A549 (cell line): Measurements from ENCODE around the gene ACVR1B. TPM values are rescaled to one million over a fixed set of nuclear protein-coding genes. Genes with fewer than 3 reads are reported as not detected.

ENCODE experiments used
- ATAC-seq, 2 experiments: fragments of 200-7000 bp in 1 of 2; fragments of >200 bp in 1 of 2; cut with Nextera tagmentation in 1 of 2; cut with Tn5 transposase in 1 of 2; 3 replicates each; pipeline versions ENCODE4 v1.8.0 to v1.9.1; 2018 to 2020; ENCODE audit warnings: mild to moderate bottlenecking in 1 of 2, moderate library complexity in 1 of 2
- CTCF ChIA-PET: fragments of 300-600 bp; sonication (Branson Sonifier 250); formaldehyde crosslinking; extraction: SDS; loops from one replicate; lab custom pipeline; 2021; ENCODE audit warnings: antibody characterized with exemption, inconsistent platforms; lab: Yijun Ruan, JAX
- POLR2A ChIA-PET: fragments of 350-600 bp; formaldehyde crosslinking; extraction: SDS; loops from one replicate; lab custom pipeline; 2021; ENCODE audit warnings: antibody characterized with exemption, inconsistent platforms; lab: Yijun Ruan, JAX
- DNase-seq, 2 experiments: peaks; one replicate each; pipeline versions ENCODE4 v3.0.0 to v3.0.0-alpha.2; 2011 to 2016; ENCODE audit warnings: low read depth in 1 of 2, low spot score in 1 of 2
- FAIRE-seq: peaks from 2 replicates; lab custom pipeline; 2011; peaks lifted over from hg19 to GRCh38; lab: Jason Lieb, UNC
- H3K27ac ChIP-seq, 2 experiments: fragments of >200 bp; sonication (Bioruptor Twin); formaldehyde crosslinking; 3 replicates each; pipeline ENCODE4 v1.5.1; 2016 to 2017
- H3K4me1 ChIP-seq: fragments of >200 bp; sonication (Bioruptor Twin); formaldehyde crosslinking; 3 replicates; pipeline ENCODE4 v1.6.1; 2016
- H3K4me2 ChIP-seq: fragments of >200 bp; sonication (Bioruptor Twin); formaldehyde crosslinking; 3 replicates; pipeline ENCODE4 v1.6.1; 2016
- H3K4me3 ChIP-seq: fragments of >200 bp; sonication (Bioruptor Twin); formaldehyde crosslinking; 3 replicates; pipeline ENCODE4 v1.5.1; 2016
- H3K9me3 ChIP-seq: fragments of >200 bp; sonication (Bioruptor Twin); formaldehyde crosslinking; 3 replicates; pipeline ENCODE4 v1.6.1; 2016
- BHLHE40 ChIP-seq: IDR thresholded peaks from 2 replicates; pipeline ENCODE4 v1.6.1; 2012; ENCODE audit warnings: low read depth, low read length, inconsistent platforms
- EHF ChIP-seq: fragments of 250-450 bp; sonication (Bioruptor Pico); IDR thresholded peaks from 2 replicates; pipeline ENCODE4 v1.5.0; 2020; ENCODE audit warnings: mild to moderate bottlenecking
- EHMT2 ChIP-seq: fragments of 200-600 bp; sonication (generic); IDR thresholded peaks from 2 replicates; pipeline ENCODE4 v1.6.1; 2016; ENCODE audit warnings: antibody characterized with exemption, low read depth, mild to moderate bottlenecking, moderate library complexity
- EP300 ChIP-seq, 2 experiments: fragments of >200 bp; sonication (Bioruptor Twin); formaldehyde crosslinking; IDR thresholded peaks; 2 replicates in 1 of 2; 3 replicates in 1 of 2; pipeline ENCODE4 v1.6.1; 2016 to 2017
- ESRRA ChIP-seq: fragments of 150-350 bp; IDR thresholded peaks from 2 replicates; pipeline ENCODE4 v1.6.1; 2014; ENCODE audit warnings: mild to moderate bottlenecking, low read length, borderline replicate concordance
- FOSL2 ChIP-seq, 2 experiments: fragments of 450-650 bp in 1 of 2; fragments of >200 bp in 1 of 2; sonication (Bioruptor Twin) in 1 of 2; formaldehyde crosslinking; IDR thresholded peaks; 2 replicates each; pipeline versions ENCODE4 v1.5.0 to v1.6.1; 2016 to 2020; ENCODE audit warnings: mild to moderate bottlenecking in 1 of 2, moderate library complexity in 1 of 2
- HOXB13 ChIP-seq: fragments of 250-450 bp; sonication (Bioruptor Pico); IDR thresholded peaks from 2 replicates; pipeline ENCODE4 v1.5.0; 2020; ENCODE audit warnings: low read depth, mild to moderate bottlenecking, moderate library complexity
- HOXB5 ChIP-seq: fragments of 250-450 bp; sonication (Bioruptor Pico); IDR thresholded peaks from 2 replicates; pipeline ENCODE4 v1.5.0; 2020; ENCODE audit warnings: mild to moderate bottlenecking, moderate library complexity
- KDM1A ChIP-seq: fragments of 200-600 bp; sonication (generic); IDR thresholded peaks from 2 replicates; pipeline ENCODE4 v1.6.1; 2016; ENCODE audit warnings: low read depth, mild to moderate bottlenecking
- MYC ChIP-seq: IDR thresholded peaks from 2 replicates; pipeline ENCODE4 v1.6.1; 2012; ENCODE audit warnings: mild to moderate bottlenecking, inconsistent platforms, low read length, improper control_type of control experiment, borderline replicate concordance
- NFE2L2 ChIP-seq: fragments of 150-350 bp; conservative IDR thresholded peaks from 2 replicates; pipeline ENCODE4 v1.6.1; 2014; ENCODE audit warnings: low read length
- NR3C1 ChIP-seq: fragments of >200 bp; sonication (Bioruptor Twin); formaldehyde crosslinking; IDR thresholded peaks from 3 replicates; pipeline ENCODE4 v1.6.1; 2017
- RARB ChIP-seq: fragments of 250-450 bp; sonication (Bioruptor Pico); IDR thresholded peaks from 2 replicates; pipeline ENCODE4 v1.8.0; 2021; ENCODE audit warnings: mild to moderate bottlenecking, moderate library complexity
- RCOR1 ChIP-seq: fragments of 150-350 bp; IDR thresholded peaks from 2 replicates; pipeline ENCODE4 v1.6.1; 2014; ENCODE audit warnings: antibody characterized with exemption, low read length, low read depth
- ZC3H11A ChIP-seq: fragments of 450-650 bp; IDR thresholded peaks from 2 replicates; pipeline ENCODE4 v1.6.1; 2014; ENCODE audit warnings: antibody characterized with exemption, mild to moderate bottlenecking
- WGBS: methylation state at CpG from one replicate; pipeline ENCODE4 v1.1.6; 2017; ENCODE audit errors: missing lambda C conversion rate; 5-methylcytosine and 5-hydroxymethylcytosine counted together
- polyA plus RNA-seq, 4 experiments: library from polyadenylated mRNA; depleted of rRNA in 3 of 4; stranded (reverse); fragments of >200 nt; fragmentation: RNase III in 1 of 4; extraction: RNeasy Plus Mini Kit Qiagen cat#74134 plus additional on column Dnase treatment in 1 of 4; gene quantifications; 2 replicates in 3 of 4; 3 replicates in 1 of 4; pipeline ENCODE4 v1.2.3, GENCODE V29; 2011 to 2017
- TF ChIP-seq, protein P1 (sequence below): fragments of 250-450 bp; sonication (Bioruptor Pico); IDR thresholded peaks from 2 replicates; pipeline ENCODE4 v1.5.0; 2021; ENCODE audit warnings: mild to moderate bottlenecking, moderate library complexity, borderline replicate concordance
- TF ChIP-seq, protein P2 (sequence below): fragments of 200-600 bp; sonication (generic); IDR thresholded peaks from 2 replicates; pipeline ENCODE4 v1.6.1; 2016; ENCODE audit warnings: antibody characterized with exemption, mild to moderate bottlenecking, moderate library complexity
- TF ChIP-seq, protein P3 (sequence below): fragments of >200 bp; sonication (Bioruptor Twin); formaldehyde crosslinking; IDR thresholded peaks from 3 replicates; pipeline ENCODE4 v1.6.1; 2016
- TF ChIP-seq, protein P4 (sequence below): fragments of >200 bp; sonication (Bioruptor Twin); formaldehyde crosslinking; IDR thresholded peaks from 3 replicates; pipeline ENCODE4 v1.5.1; 2016

The ACVR1B gene
- polyA plus RNA-seq, 2 of the 4 experiments (the other 2 are of a cell fraction) = 15.2 to 18.4 TPM

DNA sequence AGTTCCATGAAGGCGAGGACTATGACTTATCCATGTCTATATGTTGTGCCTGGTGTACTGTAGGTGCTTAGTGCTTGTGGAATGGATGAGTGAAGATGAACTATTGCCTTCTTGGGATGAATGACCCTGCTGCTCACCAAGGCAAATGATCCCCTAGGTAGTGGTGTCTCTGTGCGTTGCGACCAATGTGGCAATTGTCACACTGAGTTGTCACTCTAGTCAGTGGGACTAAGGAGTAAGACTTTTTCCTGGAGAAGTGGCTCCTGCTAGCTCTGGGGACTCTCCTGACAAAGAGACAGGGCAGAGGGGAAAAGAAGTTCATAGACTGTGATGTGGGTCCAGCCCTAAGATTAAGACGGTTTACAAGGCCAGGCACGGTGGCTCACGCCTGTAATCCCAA lies 3.4 kb upstream of the ACVR1B start:
- peaks cover 8% of the 10 kb centered on the region; the same call in 2 of the 3 replicates for H3K4me1 ChIP-seq
- ChIA-PET CTCF (interaction anchor here (0.8 to 3.1 kb wide), 5 partner anchors 33 to 174 kb away, joined by 3 to 9 read pairs (median 4); no protein-coding TSS in a partner anchor), POLR2A (no interaction called here)
- TF ChIP-seq, protein P1, sequence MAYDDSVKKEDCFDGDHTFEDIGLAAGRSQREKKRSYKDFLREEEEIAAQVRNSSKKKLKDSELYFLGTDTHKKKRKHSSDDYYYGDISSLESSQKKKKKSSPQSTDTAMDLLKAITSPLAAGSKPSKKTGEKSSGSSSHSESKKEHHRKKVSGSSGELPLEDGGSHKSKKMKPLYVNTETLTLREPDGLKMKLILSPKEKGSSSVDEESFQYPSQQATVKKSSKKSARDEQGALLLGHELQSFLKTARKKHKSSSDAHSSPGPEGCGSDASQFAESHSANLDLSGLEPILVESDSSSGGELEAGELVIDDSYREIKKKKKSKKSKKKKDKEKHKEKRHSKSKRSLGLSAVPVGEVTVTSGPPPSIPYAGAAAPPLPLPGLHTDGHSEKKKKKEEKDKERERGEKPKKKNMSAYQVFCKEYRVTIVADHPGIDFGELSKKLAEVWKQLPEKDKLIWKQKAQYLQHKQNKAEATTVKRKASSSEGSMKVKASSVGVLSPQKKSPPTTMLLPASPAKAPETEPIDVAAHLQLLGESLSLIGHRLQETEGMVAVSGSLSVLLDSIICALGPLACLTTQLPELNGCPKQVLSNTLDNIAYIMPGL (CRISPR knock-in tag) = no peak
- TF ChIP-seq ESRRA (no peak), FOSL2 (IDR thresholded peaks at IDR 0.05) (no peak), FOSL2 (CRISPR knock-in tag; IDR thresholded peaks at IDR 0.05) (no peak), EP300 (IDR thresholded peaks at IDR 0.05) (no peak), MYC (no peak), RCOR1 (no peak), KDM1A (no peak), NR3C1 (no peak), EHMT2 (no peak), HOXB13 (CRISPR knock-in tag) (no peak), EHF (CRISPR knock-in tag) (no peak)
- TF ChIP-seq, protein P2, sequence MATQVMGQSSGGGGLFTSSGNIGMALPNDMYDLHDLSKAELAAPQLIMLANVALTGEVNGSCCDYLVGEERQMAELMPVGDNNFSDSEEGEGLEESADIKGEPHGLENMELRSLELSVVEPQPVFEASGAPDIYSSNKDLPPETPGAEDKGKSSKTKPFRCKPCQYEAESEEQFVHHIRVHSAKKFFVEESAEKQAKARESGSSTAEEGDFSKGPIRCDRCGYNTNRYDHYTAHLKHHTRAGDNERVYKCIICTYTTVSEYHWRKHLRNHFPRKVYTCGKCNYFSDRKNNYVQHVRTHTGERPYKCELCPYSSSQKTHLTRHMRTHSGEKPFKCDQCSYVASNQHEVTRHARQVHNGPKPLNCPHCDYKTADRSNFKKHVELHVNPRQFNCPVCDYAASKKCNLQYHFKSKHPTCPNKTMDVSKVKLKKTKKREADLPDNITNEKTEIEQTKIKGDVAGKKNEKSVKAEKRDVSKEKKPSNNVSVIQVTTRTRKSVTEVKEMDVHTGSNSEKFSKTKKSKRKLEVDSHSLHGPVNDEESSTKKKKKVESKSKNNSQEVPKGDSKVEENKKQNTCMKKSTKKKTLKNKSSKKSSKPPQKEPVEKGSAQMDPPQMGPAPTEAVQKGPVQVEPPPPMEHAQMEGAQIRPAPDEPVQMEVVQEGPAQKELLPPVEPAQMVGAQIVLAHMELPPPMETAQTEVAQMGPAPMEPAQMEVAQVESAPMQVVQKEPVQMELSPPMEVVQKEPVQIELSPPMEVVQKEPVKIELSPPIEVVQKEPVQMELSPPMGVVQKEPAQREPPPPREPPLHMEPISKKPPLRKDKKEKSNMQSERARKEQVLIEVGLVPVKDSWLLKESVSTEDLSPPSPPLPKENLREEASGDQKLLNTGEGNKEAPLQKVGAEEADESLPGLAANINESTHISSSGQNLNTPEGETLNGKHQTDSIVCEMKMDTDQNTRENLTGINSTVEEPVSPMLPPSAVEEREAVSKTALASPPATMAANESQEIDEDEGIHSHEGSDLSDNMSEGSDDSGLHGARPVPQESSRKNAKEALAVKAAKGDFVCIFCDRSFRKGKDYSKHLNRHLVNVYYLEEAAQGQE = no peak
- H3K27ac ChIP-seq = no peak overlapping the region
- no peak overlapping the region for H3K4me2 ChIP-seq
- DNase-seq (no peak), FAIRE-seq (no peak), ATAC-seq (no peak)
- WGBS = 78% methylated on average over 6 of the region's 6 CpGs
- H3K4me3 ChIP-seq = no peak overlapping the region
- peaks cover 15% of the 10 kb centered on the region for H3K9me3 ChIP-seq

DNA sequence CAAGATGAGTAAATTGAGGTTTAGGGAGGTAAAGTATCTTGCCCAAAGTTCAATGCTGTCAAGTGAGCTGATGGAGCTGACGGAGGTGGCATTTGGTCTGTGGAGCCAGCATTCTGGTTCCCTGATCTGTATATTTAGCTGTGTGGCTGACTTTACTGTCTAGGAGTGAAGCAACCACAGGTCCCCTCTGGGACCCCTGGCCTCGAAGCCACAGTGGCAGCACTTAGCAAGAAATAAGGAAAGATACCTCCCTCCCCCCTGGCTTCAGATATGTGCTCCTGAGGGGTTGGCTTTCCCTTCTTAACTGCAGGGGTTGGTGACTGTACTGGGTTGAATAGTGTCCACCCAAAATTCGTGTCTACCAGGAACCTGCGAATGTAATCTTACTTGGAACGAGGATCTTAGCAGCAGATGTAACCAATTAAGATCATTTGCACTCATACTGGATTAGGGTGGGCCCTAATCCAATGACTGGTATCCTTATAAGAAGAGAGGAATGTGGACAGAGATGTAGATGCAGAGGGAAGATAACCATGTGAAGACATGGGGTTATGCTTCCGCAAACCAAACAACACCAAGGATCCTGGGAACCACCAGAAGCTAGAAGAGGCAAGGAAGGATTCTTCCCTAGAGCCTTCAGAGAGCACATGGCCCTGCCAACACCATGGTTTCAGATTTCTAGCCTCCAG lies 2.0 kb upstream of the ACVR1B start:
- WGBS = 40% methylated on average over 6 of the region's 6 CpGs
- FAIRE-seq = no peak
- Histone ChIP-seq H3K27ac (no peak overlapping the region), H3K4me3 (no peak overlapping the region), H3K4me2 (no peak overlapping the region), H3K9me3 (peaks cover 6% of the 10 kb centered on the region), H3K4me1 (peaks cover 22% of the 10 kb centered on the region)
- no peak for TF ChIP-seq EP300 (IDR thresholded peaks at IDR 0.05)
- no peak for TF ChIP-seq RARB (CRISPR knock-in tag)
- no peak for TF ChIP-seq KDM1A
- TF ChIP-seq, protein P3, sequence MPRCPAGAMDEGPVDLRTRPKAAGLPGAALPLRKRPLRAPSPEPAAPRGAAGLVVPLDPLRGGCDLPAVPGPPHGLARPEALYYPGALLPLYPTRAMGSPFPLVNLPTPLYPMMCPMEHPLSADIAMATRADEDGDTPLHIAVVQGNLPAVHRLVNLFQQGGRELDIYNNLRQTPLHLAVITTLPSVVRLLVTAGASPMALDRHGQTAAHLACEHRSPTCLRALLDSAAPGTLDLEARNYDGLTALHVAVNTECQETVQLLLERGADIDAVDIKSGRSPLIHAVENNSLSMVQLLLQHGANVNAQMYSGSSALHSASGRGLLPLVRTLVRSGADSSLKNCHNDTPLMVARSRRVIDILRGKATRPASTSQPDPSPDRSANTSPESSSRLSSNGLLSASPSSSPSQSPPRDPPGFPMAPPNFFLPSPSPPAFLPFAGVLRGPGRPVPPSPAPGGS = no peak
- no peak for TF ChIP-seq BHLHE40
- no peak for TF ChIP-seq HOXB5 (CRISPR knock-in tag)
- no peak for TF ChIP-seq NFE2L2
- TF ChIP-seq, protein P4, sequence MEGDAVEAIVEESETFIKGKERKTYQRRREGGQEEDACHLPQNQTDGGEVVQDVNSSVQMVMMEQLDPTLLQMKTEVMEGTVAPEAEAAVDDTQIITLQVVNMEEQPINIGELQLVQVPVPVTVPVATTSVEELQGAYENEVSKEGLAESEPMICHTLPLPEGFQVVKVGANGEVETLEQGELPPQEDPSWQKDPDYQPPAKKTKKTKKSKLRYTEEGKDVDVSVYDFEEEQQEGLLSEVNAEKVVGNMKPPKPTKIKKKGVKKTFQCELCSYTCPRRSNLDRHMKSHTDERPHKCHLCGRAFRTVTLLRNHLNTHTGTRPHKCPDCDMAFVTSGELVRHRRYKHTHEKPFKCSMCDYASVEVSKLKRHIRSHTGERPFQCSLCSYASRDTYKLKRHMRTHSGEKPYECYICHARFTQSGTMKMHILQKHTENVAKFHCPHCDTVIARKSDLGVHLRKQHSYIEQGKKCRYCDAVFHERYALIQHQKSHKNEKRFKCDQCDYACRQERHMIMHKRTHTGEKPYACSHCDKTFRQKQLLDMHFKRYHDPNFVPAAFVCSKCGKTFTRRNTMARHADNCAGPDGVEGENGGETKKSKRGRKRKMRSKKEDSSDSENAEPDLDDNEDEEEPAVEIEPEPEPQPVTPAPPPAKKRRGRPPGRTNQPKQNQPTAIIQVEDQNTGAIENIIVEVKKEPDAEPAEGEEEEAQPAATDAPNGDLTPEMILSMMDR = no peak
- TF ChIP-seq ZC3H11A = no peak
- no peak for ATAC-seq
- POLR2A ChIA-PET = no interaction called here
- CTCF ChIA-PET = interaction anchor here (0.5 to 3.1 kb wide), 12 partner anchors 9 to 332 kb away, joined by 3 to 9 read pairs (median 4); no protein-coding TSS in a partner anchor
- DNase-seq = no peak
